Adrenal gland (tissue), 12 donors: ENCODE results near the gene DCC. TPM values are rescaled to one million over a fixed set of nuclear protein-coding genes. Genes with fewer than 3 reads are reported as not detected.
A peak's percentile ranks its signal among the peaks of the same experiment; 100 is the strongest.

Experiments
- DNase-seq, 7 donors: peaks; one replicate each; pipeline ENCODE4 v3.0.0-alpha.2; 2019 to 2020
- H3K27ac ChIP-seq, 5 donors: fragments of 200-600 bp; sonication (generic) in 4 of 5; 1 replicate in 3 of 5; 2 replicates in 2 of 5; pipeline versions ENCODE4 v1.5.1 to v1.8.0; 2016 to 2020; ENCODE audit warnings: mild to moderate bottlenecking in 1 of 5
- H3K27me3 ChIP-seq: fragments of 200-600 bp; 2 replicates; pipeline ENCODE4 v1.8.0; 2021
- H3K36me3 ChIP-seq, 2 donors: fragments of 200-600 bp; replicated peaks in 1 of 2; 1 replicate in 1 of 2; 2 replicates in 1 of 2; pipeline versions ENCODE4 v1.5.1 to v1.8.0; 2018 to 2022
- H3K4me1 ChIP-seq, 2 donors: fragments of 200-600 bp; replicated peaks in 1 of 2; 1 replicate in 1 of 2; 2 replicates in 1 of 2; pipeline versions ENCODE4 v1.5.1 to v1.8.0; 2018 to 2021
- H3K4me3 ChIP-seq, 4 donors: fragments of 200-600 bp; sonication (generic) in 3 of 4; one replicate each; pipeline ENCODE4 v1.5.1; 2016 to 2018
- H3K9me3 ChIP-seq, 3 donors: fragments of 200-600 bp; sonication (generic) in 1 of 3; replicated peaks in 1 of 3; 1 replicate in 2 of 3; 2 replicates in 1 of 3; pipeline versions ENCODE4 v1.5.1 to v1.8.0; 2016 to 2021
- POLR2A ChIP-seq, 2 donors: fragments of 450-650 bp; IDR thresholded peaks; one replicate each; pipeline ENCODE4 v1.6.1; 2017; ENCODE audit warnings: antibody characterized with exemption in 2 of 2, mild to moderate bottlenecking in 2 of 2, moderate library complexity in 1 of 2
- WGBS, 4 donors: extraction: QIAGEN DNeasy Blood & Tissue Kit in 2 of 4; methylation state at CpG; one replicate each; pipeline versions ENCODE4 v1.1.5 to v1.1.7; 2013 to 2017; 5-methylcytosine and 5-hydroxymethylcytosine counted together
- intact Hi-C, 2 donors: fragments of 100-400 bp; cut with DNase I; formaldehyde crosslinking; loops; one replicate each; pipeline versions ENCODE4 v1.14.1 to v1.15.0; 2022 to 2023
- polyA plus RNA-seq, 3 donors: library from polyadenylated mRNA; stranded (reverse); fragments of 200-250 nt in 2 of 3; fragments of 350-450 nt in 1 of 3; fragmentation: Illumina TruSeq in 1 of 3; extraction: RNeasy Lipid Tissue Mini Kit (QIAGEN cat#74804) in 1 of 3; gene quantifications; one replicate each; pipeline ENCODE4 v1.2.3, GENCODE V29; 2013 to 2014
- total RNA-seq, 9 donors: library from RNA; depleted of rRNA in 4 of 9; stranded (reverse); fragments of >200 nt in 4 of 9; fragments of 120-200 nt in 1 of 9; fragmentation: NEBNext Ultra II Directional in 1 of 9; extraction: Animal tissue kit (Norgen Biotek cat#: 25700) in 1 of 9; gene quantifications; one replicate each; pipeline versions ENCODE4 v1.1.0 to v1.2.4, GENCODE V29; 2013 to 2023
- TF ChIP-seq, protein P1 (sequence below), 6 experiments: fragments of 450-650 bp in 4 of 6; fragments of 200-600 bp in 2 of 6; sonication (generic) in 1 of 6; IDR thresholded peaks; 1 replicate in 5 of 6; 2 replicates in 1 of 6; pipeline versions ENCODE4 v1.5.1 to v1.8.0; 2016 to 2021; ENCODE audit warnings: antibody characterized with exemption in 6 of 6, mild to moderate bottlenecking in 2 of 6, moderate library complexity in 1 of 6
- donor health status: healthy with polysubstance abuse.
- donor health status: Bipolar disorder and iron deficiency.
- donor health status: DM: yes; HTN: yes; CAD: no.
- donor health status: DM: no; HTN: no; CAD: no.
- donor health status: DM: no; HTN: no; CAD: no.
- donor health status: DM: yes; HTN: yes; CAD: no.

Gene DCC
- total and polyA plus RNA-seq, 12 donors: 0.33 to 3.5 (median 1.1) TPM; not detected in 1

DNA sequence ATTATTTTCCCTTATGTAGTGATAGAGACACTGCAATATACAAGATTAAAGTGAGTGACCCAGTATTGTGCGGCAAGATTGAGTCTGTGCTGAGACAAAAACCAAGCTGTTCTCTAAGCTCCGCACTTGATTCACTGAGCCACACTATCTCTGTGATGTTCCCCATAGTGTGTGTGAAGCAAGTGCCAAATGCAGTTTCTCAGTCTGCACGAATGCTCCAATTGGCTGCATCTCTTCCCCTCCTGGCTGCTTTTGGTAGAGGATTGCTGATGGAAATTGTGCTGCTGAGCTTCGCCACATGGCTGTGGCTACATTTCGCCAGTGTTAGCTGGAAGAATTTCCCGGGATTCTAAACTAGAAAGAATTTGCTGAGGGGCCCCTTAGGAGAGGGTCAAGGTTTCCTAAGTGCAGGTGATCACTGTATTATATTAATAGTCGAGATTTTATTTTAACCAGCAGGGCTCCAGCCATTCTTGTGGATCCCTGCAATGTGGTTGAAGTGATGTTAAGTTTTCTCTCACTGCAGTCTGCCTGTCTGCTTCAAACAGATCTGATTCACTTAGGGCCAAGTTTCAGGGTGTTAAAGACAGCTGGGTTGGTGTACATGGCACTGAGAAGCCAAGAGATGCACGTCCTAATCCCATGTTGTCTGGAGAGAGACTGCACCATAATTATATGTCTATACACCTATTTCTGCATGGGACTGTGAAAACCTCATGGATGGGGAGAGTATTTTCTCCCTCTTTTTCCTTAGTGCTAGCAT, 317.2 kb downstream of the DCC start:
- WGBS, 4 donors: 55 to 69% (median 63%) methylated on average over 8 of the region's 8 CpGs
- Histone ChIP-seq H3K4me3 (no peak overlapping the region), H3K36me3 (no peaks in the 10 kb centered on the region), H3K9me3 (no peaks in the 10 kb centered on the region), H3K4me1 (no peaks in the 10 kb centered on the region), H3K27me3 (no peaks in the 10 kb centered on the region), H3K27ac (no peak overlapping the region)
- intact Hi-C loops: no loop called here
- no peak for DNase-seq
- no peak for TF ChIP-seq POLR2A (IDR thresholded peaks at IDR 0.05)
- TF ChIP-seq, protein P1, sequence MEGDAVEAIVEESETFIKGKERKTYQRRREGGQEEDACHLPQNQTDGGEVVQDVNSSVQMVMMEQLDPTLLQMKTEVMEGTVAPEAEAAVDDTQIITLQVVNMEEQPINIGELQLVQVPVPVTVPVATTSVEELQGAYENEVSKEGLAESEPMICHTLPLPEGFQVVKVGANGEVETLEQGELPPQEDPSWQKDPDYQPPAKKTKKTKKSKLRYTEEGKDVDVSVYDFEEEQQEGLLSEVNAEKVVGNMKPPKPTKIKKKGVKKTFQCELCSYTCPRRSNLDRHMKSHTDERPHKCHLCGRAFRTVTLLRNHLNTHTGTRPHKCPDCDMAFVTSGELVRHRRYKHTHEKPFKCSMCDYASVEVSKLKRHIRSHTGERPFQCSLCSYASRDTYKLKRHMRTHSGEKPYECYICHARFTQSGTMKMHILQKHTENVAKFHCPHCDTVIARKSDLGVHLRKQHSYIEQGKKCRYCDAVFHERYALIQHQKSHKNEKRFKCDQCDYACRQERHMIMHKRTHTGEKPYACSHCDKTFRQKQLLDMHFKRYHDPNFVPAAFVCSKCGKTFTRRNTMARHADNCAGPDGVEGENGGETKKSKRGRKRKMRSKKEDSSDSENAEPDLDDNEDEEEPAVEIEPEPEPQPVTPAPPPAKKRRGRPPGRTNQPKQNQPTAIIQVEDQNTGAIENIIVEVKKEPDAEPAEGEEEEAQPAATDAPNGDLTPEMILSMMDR (IDR thresholded peaks at IDR 0.05): no peak

DNA sequence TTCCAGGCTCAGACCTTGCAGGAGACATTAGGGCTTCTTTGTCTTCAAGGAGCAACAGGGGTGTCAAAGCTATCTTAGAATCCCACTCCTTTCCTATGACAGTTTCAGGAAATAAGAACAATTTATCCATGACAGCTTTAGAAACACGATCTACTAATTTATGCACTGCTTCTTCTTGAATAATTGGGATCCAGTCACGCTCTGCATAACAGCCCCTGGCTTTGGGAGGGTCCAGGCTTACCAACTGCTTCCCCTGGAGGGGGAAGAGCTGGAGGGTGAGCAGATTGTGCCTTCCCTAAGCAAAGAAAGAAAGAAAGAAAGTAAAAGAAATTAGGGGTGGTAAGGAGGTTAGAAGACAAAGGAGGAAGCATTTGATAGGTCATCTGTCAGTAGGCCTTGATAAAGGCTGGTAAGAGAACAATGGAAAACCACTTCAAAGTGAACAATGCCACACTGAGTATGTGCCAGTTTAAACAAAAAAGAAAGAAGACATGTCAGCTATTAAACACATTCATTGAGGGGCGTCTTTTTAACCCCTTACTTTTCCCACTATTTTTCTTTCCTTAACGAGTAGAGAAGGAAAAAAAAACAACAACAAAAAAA, 327.6 kb downstream of the DCC start:
- 38 to 53% (median 46%) methylated on average over 4 of the region's 4 CpGs for WGBS, 4 donors

DNA sequence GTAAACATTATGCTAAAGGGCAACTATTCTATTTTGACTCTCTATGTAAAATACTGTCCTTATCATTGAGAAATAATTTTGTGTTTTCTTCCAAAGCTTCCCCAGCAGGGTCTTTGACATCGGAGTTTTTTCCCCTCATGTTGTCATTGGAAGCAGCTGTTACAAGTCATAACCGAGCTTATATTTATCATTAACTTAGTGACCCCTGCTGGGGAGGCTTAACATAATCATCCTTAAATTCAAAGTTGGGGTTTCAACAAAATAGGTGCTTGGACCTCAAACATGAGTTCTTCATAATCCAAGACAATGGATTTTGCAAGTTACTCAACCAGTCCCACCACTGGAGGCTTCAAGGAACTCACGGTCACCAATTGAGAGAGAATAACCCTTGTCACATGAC, 330.9 kb downstream of the DCC start:
- no peak for DNase-seq
- H3K27me3 ChIP-seq: no peaks in the 10 kb centered on the region
- no peaks in the 10 kb centered on the region for H3K9me3 ChIP-seq
- H3K4me3 ChIP-seq: no peak overlapping the region
- no peak for TF ChIP-seq POLR2A (IDR thresholded peaks at IDR 0.05)
- TF ChIP-seq, protein P1 (IDR thresholded peaks at IDR 0.05): peak in 1 of 6 experiments; percentile 11
- intact Hi-C loops: no loop called here
- no peaks in the 10 kb centered on the region for H3K36me3 ChIP-seq
- H3K4me1 ChIP-seq: no peaks in the 10 kb centered on the region
- no peak overlapping the region for H3K27ac ChIP-seq
- 20 to 25% (median 23%) methylated on average over 3 of the region's 3 CpGs for WGBS, 4 donors

More for the DNA sequence above, 327.6 kb downstream of the DCC start:
- TF ChIP-seq, protein P1 (IDR thresholded peaks at IDR 0.05): no peak
- TF ChIP-seq POLR2A (IDR thresholded peaks at IDR 0.05): no peak
- intact Hi-C loops: no loop called here
- no peak overlapping the region for H3K27ac ChIP-seq
- no peaks in the 10 kb centered on the region for H3K9me3 ChIP-seq
- H3K4me3 ChIP-seq: no peak overlapping the region
- no peak for DNase-seq
- H3K27me3 ChIP-seq: no peaks in the 10 kb centered on the region
- H3K4me1 ChIP-seq: no peaks in the 10 kb centered on the region
- no peaks in the 10 kb centered on the region for H3K36me3 ChIP-seq

DNA sequence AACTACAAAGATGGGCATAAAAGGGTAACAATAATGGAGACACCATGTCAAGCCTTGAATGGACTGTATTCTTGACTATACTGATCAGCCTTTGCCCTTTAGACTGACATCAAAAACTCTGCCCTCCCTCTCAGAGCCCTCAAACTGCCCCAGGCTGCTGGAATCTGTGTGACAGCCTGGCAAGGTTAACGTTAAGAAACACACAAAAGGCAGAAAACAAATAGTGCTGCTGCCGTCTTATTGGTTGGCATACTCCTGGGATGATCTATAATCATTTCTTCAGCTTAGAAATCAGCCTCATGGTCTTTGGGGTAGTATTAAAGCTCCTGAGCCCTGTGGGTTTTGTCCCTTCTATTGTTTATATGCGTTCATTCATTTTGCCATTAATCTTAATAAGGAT, 338.0 kb downstream of the DCC start:
- H3K27ac ChIP-seq: no peak overlapping the region
- WGBS, 4 donors: 29 to 42% (median 34%) methylated on average over 3 of the region's 3 CpGs
- H3K4me1 ChIP-seq: no peaks in the 10 kb centered on the region
- no peak overlapping the region for H3K4me3 ChIP-seq
- no peak for DNase-seq
- no peaks in the 10 kb centered on the region for H3K27me3 ChIP-seq
- H3K9me3 ChIP-seq: no peaks in the 10 kb centered on the region
- intact Hi-C loops: no loop called here
- TF ChIP-seq, protein P1 (IDR thresholded peaks at IDR 0.05): no peak
- no peak for TF ChIP-seq POLR2A (IDR thresholded peaks at IDR 0.05)
- no peaks in the 10 kb centered on the region for H3K36me3 ChIP-seq
